Measurements from ENCODE around the gene RNF166.

- TF ChIP-seq CTCF (IDR thresholded peaks at IDR 0.05; ENCODE audit: low read length) (no peak), EZH2 (optimal IDR thresholded peaks at IDR 0.05; ENCODE audit: low read depth, low read length) (no peak)
Observed at GRCh38 chr16:88703486-88704309, 2.5 kb downstream of the RNF166 start.

Measured in MM.1S (cell line).